HG03280 (cell line): ENCODE measurements around the gene AASS.
A peak's percentile ranks its signal among the peaks of the same experiment; 100 is the strongest.

ENCODE experiments used
- ATAC-seq: cut with Tn5 transposase; IDR thresholded peaks from one replicate; pipeline ENCODE4 v1.9.1; 2021; ENCODE audit warnings: mild to moderate bottlenecking, moderate library complexity; ENCODE audit not compliant: unreplicated experiment

The AASS gene

DNA sequence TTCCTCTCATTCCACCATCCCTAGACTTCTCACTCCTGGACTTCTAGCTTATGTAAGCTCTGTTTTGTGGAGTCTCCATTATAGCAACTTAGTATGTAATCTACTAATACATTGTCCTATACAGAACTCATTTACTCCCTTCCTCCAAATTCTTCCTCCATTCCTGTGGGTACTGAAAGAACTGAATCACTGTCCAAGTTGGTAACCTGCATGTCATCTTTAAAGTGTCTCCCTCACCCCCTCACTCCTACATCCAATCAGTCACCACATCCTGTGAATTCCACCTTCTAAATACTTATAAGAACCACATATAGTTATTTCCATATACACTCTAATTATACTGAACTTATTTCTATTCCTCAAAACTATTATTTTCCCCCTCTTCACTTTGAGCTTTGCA lies 20.3 kb downstream of the AASS start:
- no peak for ATAC-seq

DNA sequence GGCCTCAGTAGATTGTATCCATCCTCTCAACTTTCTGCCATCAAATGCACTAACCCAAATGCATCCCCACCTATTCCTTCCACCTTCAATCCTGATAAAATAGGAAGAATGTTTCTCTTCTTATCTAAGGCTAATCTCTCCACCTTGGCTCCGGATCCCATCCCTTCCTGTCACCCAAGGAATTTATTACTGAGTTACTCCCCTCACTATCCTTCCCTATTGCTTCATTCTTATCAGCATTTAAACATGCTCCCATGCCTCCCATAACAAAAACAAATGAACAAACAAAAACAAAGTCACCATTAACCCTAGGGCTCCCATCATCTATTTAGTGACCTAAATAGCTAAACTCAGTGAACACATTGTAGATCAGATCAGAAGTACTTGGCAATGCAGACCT lies 25.3 kb downstream of the AASS start:
- ATAC-seq, result no peak

DNA sequence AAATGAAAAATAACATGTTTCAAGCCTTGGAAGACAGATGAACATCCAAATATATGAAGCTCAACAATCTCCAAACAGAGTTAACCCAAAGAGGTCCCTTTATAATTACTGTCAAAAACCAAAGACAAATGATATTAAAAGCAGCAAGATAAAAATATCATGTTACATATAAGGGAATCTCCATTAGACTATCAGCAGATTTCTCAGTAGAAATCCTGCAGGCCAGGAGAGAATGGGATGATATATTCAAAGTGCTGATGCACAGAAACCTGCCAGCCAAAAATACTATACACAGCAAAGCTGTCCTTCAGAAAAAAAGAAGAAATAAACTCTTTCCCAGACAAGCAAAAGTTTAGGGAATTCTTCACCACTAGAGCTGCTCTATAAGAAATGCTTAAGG lies 41.0 kb downstream of the AASS start:
- ATAC-seq, result no peak

DNA sequence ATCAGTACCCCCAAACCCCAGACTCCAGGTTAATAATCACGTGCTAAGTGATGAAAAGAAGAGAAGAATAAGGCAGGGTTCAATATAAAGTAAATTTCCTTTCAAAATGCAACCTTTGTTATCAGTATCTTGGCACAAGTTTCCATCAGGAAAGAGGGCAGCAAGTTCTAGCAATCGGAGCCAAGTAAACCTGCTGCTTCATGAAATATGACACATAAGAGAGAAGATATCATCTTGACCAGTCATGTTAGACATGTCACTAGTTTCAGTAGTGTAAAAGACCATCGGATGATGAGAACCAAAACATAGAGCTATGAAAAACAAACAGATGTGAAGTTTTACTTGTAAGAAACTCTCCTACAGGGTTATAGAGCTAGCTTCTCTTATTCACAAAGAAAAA lies 44.0 kb downstream of the AASS start:
- ATAC-seq, result no peak

DNA sequence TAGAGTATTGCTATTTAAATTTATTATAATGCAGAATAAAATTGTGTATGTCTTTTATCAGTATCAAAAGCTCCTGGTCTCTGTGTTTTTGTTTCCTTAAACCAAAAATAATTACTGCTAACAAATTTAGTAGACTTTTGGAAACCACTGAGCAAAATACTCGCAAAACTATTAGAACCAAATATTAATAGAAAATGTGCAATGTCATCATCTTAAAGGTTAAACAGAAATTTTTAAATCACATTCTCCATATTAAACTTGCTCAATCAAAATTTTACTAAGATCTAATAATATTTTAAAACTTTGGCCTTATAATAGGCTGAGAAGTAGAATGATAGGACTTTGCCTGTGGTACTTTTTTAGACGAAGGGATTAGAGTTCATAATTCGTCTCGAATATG lies 48.4 kb downstream of the AASS start:
- ATAC-seq, result no peak

- no peak for ATAC-seq
Observed at GRCh38 chr7:122094549-122094948, 49.5 kb downstream of the AASS start.

GRCh38 chr7:122092964-122093797 lies 50.9 kb downstream of the AASS start:
- ATAC-seq, result peak; percentile 94

- ATAC-seq, result no peak
Observed at GRCh38 chr7:122082670-122083069, 61.4 kb downstream of the AASS start.

GRCh38 chr7:122082160-122082559 lies 61.9 kb downstream of the AASS start:
- ATAC-seq, result no peak

DNA sequence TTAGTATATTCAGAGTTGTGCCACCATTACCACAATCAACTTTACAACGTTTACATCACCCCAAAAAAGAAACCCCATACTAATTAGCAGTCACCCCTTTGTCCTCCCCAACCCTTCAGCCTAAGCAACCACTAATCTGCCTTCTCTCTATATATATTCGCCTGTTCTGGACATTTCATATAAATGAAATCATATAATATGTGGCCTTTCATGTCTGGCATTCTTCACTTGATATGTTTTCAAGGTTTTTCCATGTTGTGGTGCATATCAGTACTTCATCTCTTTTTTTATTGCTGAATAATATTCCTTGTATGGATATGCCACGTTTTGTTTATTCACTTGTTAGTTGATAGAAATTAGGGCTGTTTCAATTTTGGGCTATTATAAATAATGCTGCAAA lies 70.4 kb downstream of the AASS start:
- no peak for ATAC-seq

GRCh38 chr7:122072924-122073599 lies 71.0 kb downstream of the AASS start:
- ATAC-seq, result no peak

GRCh38 chr7:122072272-122072671 lies 71.8 kb downstream of the AASS start:
- no peak for ATAC-seq

- ATAC-seq, result no peak
Observed at GRCh38 chr7:122070834-122071233, 73.2 kb downstream of the AASS start.

DNA sequence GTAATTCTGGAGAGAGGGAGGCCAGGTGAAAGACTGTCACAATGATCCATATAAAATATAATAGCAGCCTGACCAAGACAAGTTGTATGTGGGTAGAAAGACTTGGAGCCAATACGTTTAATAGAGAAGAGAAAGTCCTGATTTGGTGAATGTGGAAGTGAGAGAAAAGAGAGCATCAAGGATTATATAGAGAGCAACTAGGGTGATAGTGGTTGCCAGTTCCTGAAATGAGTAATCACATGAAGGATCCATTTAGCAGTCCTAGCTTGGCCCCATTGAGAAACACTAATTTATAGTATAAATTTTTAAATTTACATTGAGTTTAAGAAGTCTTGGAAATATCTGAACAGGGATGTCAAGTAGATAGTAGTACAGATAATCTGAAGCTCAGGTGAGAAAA lies 74.0 kb downstream of the AASS start:
- ATAC-seq, result no peak

- no peak for ATAC-seq
Observed at GRCh38 chr7:122068999-122069398, 75.0 kb downstream of the AASS start.

DNA sequence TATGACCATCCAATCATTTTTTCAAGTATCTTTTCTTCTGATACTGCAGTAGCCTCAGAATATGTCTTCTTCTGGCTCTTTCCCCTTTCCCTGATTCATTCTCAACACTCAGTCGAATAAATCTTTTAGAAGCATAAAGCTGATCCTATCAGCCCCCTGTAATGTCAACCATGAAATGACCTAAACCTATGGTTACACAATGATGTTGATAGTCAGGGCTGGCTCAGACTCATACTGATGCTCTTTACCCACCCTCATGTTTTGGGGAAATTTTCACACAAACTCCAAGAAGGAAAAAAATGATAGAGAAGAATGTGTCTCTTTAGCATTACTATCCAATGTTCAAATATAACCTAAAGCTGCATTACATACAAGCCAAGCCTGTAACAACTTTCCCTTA lies 76.0 kb downstream of the AASS start:
- ATAC-seq, result no peak

GRCh38 chr7:122067077-122067476 lies 77.0 kb downstream of the AASS start:
- no peak for ATAC-seq

GRCh38 chr7:122064971-122065370 lies 79.1 kb downstream of the AASS start:
- no peak for ATAC-seq

DNA sequence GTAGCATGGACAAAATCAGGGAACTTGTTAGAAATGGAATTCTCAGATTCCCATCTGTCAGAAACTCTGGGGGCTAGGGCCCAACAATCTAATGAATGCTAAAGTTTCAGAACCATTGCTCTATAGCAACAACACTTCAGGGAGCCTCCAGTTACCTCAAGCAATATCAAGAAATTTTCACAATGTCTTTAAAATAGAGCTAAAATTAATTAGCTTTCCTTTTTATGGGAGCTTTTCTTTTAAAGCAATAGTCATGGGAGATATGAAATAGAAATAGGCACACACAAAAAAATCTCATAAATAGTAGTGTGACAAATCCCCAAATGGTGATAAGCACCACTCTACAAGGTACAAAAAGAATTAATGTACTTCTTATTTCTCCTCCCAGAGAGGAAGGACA lies 80.9 kb downstream of the AASS start:
- ATAC-seq, result no peak

- ATAC-seq, result no peak
Observed at GRCh38 chr7:122059542-122059941, 84.5 kb downstream of the AASS start.

- ATAC-seq, result no peak
Observed at GRCh38 chr7:122056977-122057376, 87.1 kb downstream of the AASS start.

GRCh38 chr7:122055073-122055472 lies 89.0 kb downstream of the AASS start:
- no peak for ATAC-seq

GRCh38 chr7:122054393-122054792 lies 89.7 kb downstream of the AASS start:
- ATAC-seq, result no peak
